Ascending aorta (tissue), 2 donors: Measurements from ENCODE around the gene UPK1B. TPM values are rescaled to one million over a fixed set of nuclear protein-coding genes. Genes with fewer than 3 reads are reported as not detected.

Experiments
- DNase-seq, 2 donors: peaks; one replicate each; pipeline ENCODE4 v3.0.0-alpha.2; 2019; ENCODE audit warnings: low spot score in 2 of 2
- H3K27ac ChIP-seq, 2 donors: fragments of 200-600 bp; sonication (generic); one replicate each; pipeline ENCODE4 v1.5.1; 2016 to 2017; ENCODE audit warnings: mild to moderate bottlenecking in 1 of 2
- H3K27me3 ChIP-seq: fragments of 200-600 bp; sonication (generic); one replicate; pipeline ENCODE4 v1.5.1; 2017
- H3K36me3 ChIP-seq, 2 donors: fragments of 200-600 bp; sonication (generic); one replicate each; pipeline ENCODE4 v1.5.1; 2016
- H3K4me1 ChIP-seq, 2 donors: fragments of 200-600 bp; sonication (generic); one replicate each; pipeline ENCODE4 v1.5.1; 2016 to 2017; ENCODE audit warnings: mild to moderate bottlenecking in 1 of 2
- H3K4me3 ChIP-seq, 2 donors: fragments of 200-600 bp; sonication (generic); one replicate each; pipeline ENCODE4 v1.5.1; 2016 to 2017; ENCODE audit warnings: mild to moderate bottlenecking in 1 of 2
- H3K9me3 ChIP-seq, 2 donors: fragments of 200-600 bp; sonication (generic); one replicate each; pipeline ENCODE4 v1.5.1; 2016
- CTCF ChIP-seq, 3 experiments: fragments of 200-600 bp in 2 of 3; fragments of 450-650 bp in 1 of 3; sonication (generic) in 2 of 3; IDR thresholded peaks; one replicate each; pipeline ENCODE4 v1.5.1; 2016 to 2019; ENCODE audit warnings: antibody characterized with exemption in 3 of 3, mild to moderate bottlenecking in 1 of 3, moderate library complexity in 1 of 3
- intact Hi-C: fragments of 100-400 bp; cut with DNase I; formaldehyde crosslinking; loops from one replicate; pipeline ENCODE4 v1.15.1; 2023
- total RNA-seq: library from RNA; depleted of rRNA; stranded (reverse); fragments of >200 nt; gene quantifications from one replicate; pipeline ENCODE4 v1.1.0, GENCODE V29; 2016

Gene UPK1B
- total RNA-seq, 1 donor from 2014 or later: not detected

GRCh38 chr3:119207512-119207875 is 34.1 kb downstream of the UPK1B start:
- intact Hi-C loops: no loop called here
- H3K27me3 ChIP-seq: no peaks in the 10 kb centered on the region
- no peak overlapping the region for H3K27ac ChIP-seq
- H3K4me3 ChIP-seq: no peak overlapping the region
- peaks cover 6 to 19% of the 10 kb centered on the region in 2 donors for H3K36me3 ChIP-seq
- DNase-seq: no peak
- H3K4me1 ChIP-seq: no peaks in the 10 kb centered on the region
- H3K9me3 ChIP-seq: no peaks in the 10 kb centered on the region
- no peak for TF ChIP-seq CTCF (IDR thresholded peaks at IDR 0.05)

DNA sequence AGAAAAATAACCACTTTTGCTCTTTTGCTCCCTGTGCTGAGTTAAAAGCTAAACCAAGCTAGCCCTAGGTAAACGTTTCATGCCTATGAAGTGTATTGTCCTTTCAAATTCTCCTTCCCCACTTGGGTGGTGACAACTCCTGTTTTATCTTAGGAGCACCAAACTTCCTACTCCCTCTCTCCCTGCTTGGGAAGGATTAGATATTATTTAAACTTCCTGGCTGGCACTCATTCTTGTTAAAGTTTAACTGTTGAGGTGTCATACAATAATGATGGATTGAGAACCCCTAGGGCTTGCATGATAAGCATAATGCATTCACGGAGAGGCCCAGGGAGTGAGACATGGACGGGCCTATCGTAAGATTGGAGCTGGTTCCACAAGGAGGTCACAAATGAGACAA is 37.8 kb downstream of the UPK1B start:
- Histone ChIP-seq H3K27ac (no peak overlapping the region), H3K4me3 (no peak overlapping the region), H3K36me3 (peaks cover 34 to 49% of the 10 kb centered on the region in 2 donors), H3K27me3 (no peaks in the 10 kb centered on the region), H3K4me1 (no peaks in the 10 kb centered on the region), H3K9me3 (no peaks in the 10 kb centered on the region)
- DNase-seq: no peak
- intact Hi-C loops: no loop called here
- no peak for TF ChIP-seq CTCF (IDR thresholded peaks at IDR 0.05)

- no peak overlapping the region for H3K27ac ChIP-seq
- H3K4me3 ChIP-seq: no peak overlapping the region
- no peaks in the 10 kb centered on the region for H3K9me3 ChIP-seq
- intact Hi-C loops: no loop called here
- H3K4me1 ChIP-seq: no peaks in the 10 kb centered on the region
- TF ChIP-seq CTCF (IDR thresholded peaks at IDR 0.05): no peak
- H3K27me3 ChIP-seq: no peaks in the 10 kb centered on the region
- no peak for DNase-seq
- H3K36me3 ChIP-seq: peaks cover 40 to 51% of the 10 kb centered on the region in 2 donors
Measured at GRCh38 chr3:119211803-119212202, 38.4 kb downstream of the UPK1B start.

DNA sequence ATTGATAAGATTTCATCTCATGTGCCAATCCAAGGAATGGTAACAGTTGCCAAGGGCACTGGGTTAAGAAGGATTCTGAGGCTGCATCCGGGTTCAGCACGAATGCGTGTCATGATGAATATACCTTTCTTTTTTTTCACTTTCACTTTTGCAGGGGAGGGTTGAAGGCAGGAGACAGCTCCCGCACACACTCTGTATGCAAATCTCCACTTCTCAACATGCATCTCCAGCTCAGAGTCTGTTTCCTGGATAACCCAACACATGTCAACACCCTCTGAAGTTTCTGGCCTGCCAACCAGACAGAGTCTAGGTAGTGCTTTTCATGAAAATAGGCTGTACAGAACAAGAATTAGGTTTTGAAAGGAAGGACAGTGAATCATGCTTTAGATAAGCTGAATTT is 45.7 kb downstream of the UPK1B start:
- intact Hi-C loops: no loop called here
- DNase-seq: no peak
- H3K27me3 ChIP-seq: no peaks in the 10 kb centered on the region
- H3K36me3 ChIP-seq: peaks cover 45 to 81% of the 10 kb centered on the region in 2 donors
- H3K27ac ChIP-seq: no peak overlapping the region
- no peak for TF ChIP-seq CTCF (IDR thresholded peaks at IDR 0.05)
- no peaks in the 10 kb centered on the region for H3K9me3 ChIP-seq
- no peak overlapping the region for H3K4me3 ChIP-seq
- no peaks in the 10 kb centered on the region for H3K4me1 ChIP-seq

GRCh38 chr3:119220198-119220597 is 46.8 kb downstream of the UPK1B start:
- TF ChIP-seq CTCF (IDR thresholded peaks at IDR 0.05): no peak
- H3K9me3 ChIP-seq: no peaks in the 10 kb centered on the region
- no peaks in the 10 kb centered on the region for H3K27me3 ChIP-seq
- peaks cover 40 to 71% of the 10 kb centered on the region in 2 donors for H3K36me3 ChIP-seq
- H3K27ac ChIP-seq: no peak overlapping the region
- no peak overlapping the region for H3K4me3 ChIP-seq
- H3K4me1 ChIP-seq: no peaks in the 10 kb centered on the region
- intact Hi-C loops: no loop called here
- no peak for DNase-seq

DNA sequence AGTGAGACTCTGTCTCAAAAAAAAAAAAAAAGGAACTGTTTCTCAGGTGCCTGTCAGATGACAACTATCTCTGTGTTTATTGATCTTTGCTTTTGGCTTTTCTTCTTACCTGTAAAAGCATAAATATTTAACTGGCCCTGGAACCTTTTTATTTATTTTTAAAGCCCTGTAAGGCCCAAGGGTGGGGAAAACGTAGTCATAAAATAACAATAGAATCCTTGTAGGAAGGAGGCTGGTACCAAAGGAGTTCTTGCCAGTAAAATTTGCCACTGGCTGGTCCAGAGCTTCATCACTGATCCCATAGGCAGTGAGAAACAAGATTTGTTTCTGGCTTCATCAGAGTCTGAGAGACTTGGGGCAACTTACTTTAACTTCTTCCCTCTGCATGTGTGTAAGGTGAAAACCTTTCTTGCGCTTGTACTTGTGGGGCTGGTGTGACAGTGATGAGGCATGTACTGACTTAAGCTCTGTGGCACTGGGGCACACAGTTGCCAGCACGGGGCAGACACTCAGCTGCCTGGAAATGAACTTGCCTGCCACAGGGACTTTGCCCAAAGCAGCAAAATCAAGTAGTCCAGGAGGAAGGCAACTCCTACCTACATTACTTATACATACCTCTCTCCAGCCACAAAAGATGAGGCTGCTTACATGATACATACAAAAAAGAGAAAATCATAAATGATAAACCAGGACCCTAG is 47.7 kb downstream of the UPK1B start:
- TF ChIP-seq CTCF (IDR thresholded peaks at IDR 0.05): no peak
- no peak for DNase-seq
- Histone ChIP-seq H3K27ac (no peak overlapping the region), H3K27me3 (no peaks in the 10 kb centered on the region), H3K36me3 (peaks cover 39 to 65% of the 10 kb centered on the region in 2 donors), H3K9me3 (no peaks in the 10 kb centered on the region), H3K4me1 (no peaks in the 10 kb centered on the region), H3K4me3 (no peak overlapping the region)
- intact Hi-C loops: no loop called here
